Measurements from ENCODE around the gene CSMD2. TPM values are rescaled to one million over a fixed set of nuclear protein-coding genes. Genes with fewer than 3 reads are reported as not detected.

Gene CSMD2
- total and polyA plus RNA-seq, 7 donors, result under 0.01 to 0.83 (median 0.16) TPM

- TF ChIP-seq POLR2A (IDR thresholded peaks at IDR 0.05) (no peak), POLR2AphosphoS5 (IDR thresholded peaks at IDR 0.05) (no peak), CTCF (IDR thresholded peaks at IDR 0.05) (no peak), EP300 (IDR thresholded peaks at IDR 0.05) (no peak)
- no peaks in the 10 kb centered on the region for H3K36me3 ChIP-seq
- intact Hi-C loops (cut with DNase I), result no loop called here
- no peaks in the 10 kb centered on the region for H3K4me1 ChIP-seq
- 84 to 85% methylated on average over 4 of the region's 4 CpGs for WGBS, 2 donors
- no peaks in the 10 kb centered on the region for H3K27me3 ChIP-seq
- H3K9me3 ChIP-seq, result no peaks in the 10 kb centered on the region
- no peak for DNase-seq
- no peak overlapping the region for H3K4me3 ChIP-seq
- H3K27ac ChIP-seq, result no peak overlapping the region
These were observed 203.0 kb downstream of the CSMD2 start for GRCh38 chr1:33962061-33962460.

GRCh38 chr1:33960188-33960895 is 204.7 kb downstream of the CSMD2 start:
- no peak for DNase-seq
- Histone ChIP-seq H3K27ac (no peak overlapping the region), H3K27me3 (no peaks in the 10 kb centered on the region), H3K9me3 (no peaks in the 10 kb centered on the region), H3K36me3 (no peaks in the 10 kb centered on the region), H3K4me3 (no peak overlapping the region), H3K4me1 (no peaks in the 10 kb centered on the region)
- TF ChIP-seq POLR2A (IDR thresholded peaks at IDR 0.05), result no peak
- TF ChIP-seq CTCF (IDR thresholded peaks at IDR 0.05), result no peak
- no peak for TF ChIP-seq EP300 (IDR thresholded peaks at IDR 0.05)
- no peak for TF ChIP-seq POLR2AphosphoS5 (IDR thresholded peaks at IDR 0.05)
- whole genome bisulfite sequencing, 2 donors, result 88% methylated on average over 9 of the region's 9 CpGs
- intact Hi-C loops (cut with DNase I), result no loop called here

GRCh38 chr1:33957854-33958253 is 207.2 kb downstream of the CSMD2 start:
- H3K4me1 ChIP-seq, result no peaks in the 10 kb centered on the region
- H3K27ac ChIP-seq, result no peak overlapping the region
- DNase-seq, result no peak
- no peaks in the 10 kb centered on the region for H3K36me3 ChIP-seq
- 79 to 88% methylated on average over 6 of the region's 6 CpGs for WGBS, 2 donors
- H3K4me3 ChIP-seq, result no peak overlapping the region
- intact Hi-C loops (cut with DNase I), result no loop called here
- no peaks in the 10 kb centered on the region for H3K9me3 ChIP-seq
- no peaks in the 10 kb centered on the region for H3K27me3 ChIP-seq
- no peak for TF ChIP-seq POLR2AphosphoS5 (IDR thresholded peaks at IDR 0.05)
- TF ChIP-seq CTCF (IDR thresholded peaks at IDR 0.05), result no peak
- no peak for TF ChIP-seq EP300 (IDR thresholded peaks at IDR 0.05)
- TF ChIP-seq POLR2A (IDR thresholded peaks at IDR 0.05), result no peak

- H3K4me1 ChIP-seq, result no peaks in the 10 kb centered on the region
- H3K27ac ChIP-seq, result no peak overlapping the region
- no peak overlapping the region for H3K4me3 ChIP-seq
- TF ChIP-seq POLR2AphosphoS5 (IDR thresholded peaks at IDR 0.05) (no peak), CTCF (IDR thresholded peaks at IDR 0.05) (no peak), POLR2A (IDR thresholded peaks at IDR 0.05) (no peak), EP300 (IDR thresholded peaks at IDR 0.05) (no peak)
- no peaks in the 10 kb centered on the region for H3K36me3 ChIP-seq
- DNase-seq, result no peak
- H3K9me3 ChIP-seq, result no peaks in the 10 kb centered on the region
- H3K27me3 ChIP-seq, result no peaks in the 10 kb centered on the region
- intact Hi-C loops (cut with DNase I), result no loop called here
- 84 to 87% methylated on average over 14 of the region's 14 CpGs for WGBS, 2 donors
These were observed 209.9 kb downstream of the CSMD2 start for GRCh38 chr1:33955096-33955495.

- 77 to 78% methylated on average over 2 of the region's 2 CpGs for WGBS, 2 donors
These were observed 215.5 kb downstream of the CSMD2 start for GRCh38 chr1:33949570-33949969.

More at GRCh38 chr1:33949570-33949969, 215.5 kb downstream of the CSMD2 start:
- Histone ChIP-seq H3K9me3 (no peaks in the 10 kb centered on the region), H3K36me3 (no peaks in the 10 kb centered on the region), H3K27ac (no peak overlapping the region), H3K27me3 (no peaks in the 10 kb centered on the region), H3K4me1 (no peaks in the 10 kb centered on the region), H3K4me3 (no peak overlapping the region)
- TF ChIP-seq POLR2A (IDR thresholded peaks at IDR 0.05), result no peak
- no peak for TF ChIP-seq CTCF (IDR thresholded peaks at IDR 0.05)
- no peak for TF ChIP-seq EP300 (IDR thresholded peaks at IDR 0.05)
- no peak for TF ChIP-seq POLR2AphosphoS5 (IDR thresholded peaks at IDR 0.05)
- DNase-seq, result no peak
- intact Hi-C loops (cut with DNase I), result loop anchor here (5.0 kb wide), 1 partner anchor 333 kb away; no protein-coding TSS in a partner anchor

Measured in sigmoid colon (tissue), 7 donors.